ENCODE data around the gene ARFGAP1.
A peak's percentile ranks its signal among the peaks of the same experiment; 100 is the strongest.
"Not testable (repeated sequence)": the region's sequence is repeated elsewhere in the genome, so short reads cannot be mapped to it uniquely, and the experiment has no call there.

ARFGAP1 gene

GRCh38 chr20:63290136-63290676 lies 17.6 kb downstream of the ARFGAP1 start:
- no peak for DNase-seq (ENCODE audit: low read depth in 2 of 2)

- DNase-seq (ENCODE audit: low read depth in 2 of 2) = peak in 1 of 2 donors; percentile 41
Observed at GRCh38 chr20:63290677-63291472, 18.3 kb downstream of the ARFGAP1 start.

- no peak for DNase-seq (ENCODE audit: low read depth in 2 of 2)
Observed at GRCh38 chr20:63291811-63292210, 19.2 kb downstream of the ARFGAP1 start.

- no peak for DNase-seq (ENCODE audit: low read depth in 2 of 2)
Observed at GRCh38 chr20:63292292-63292701, 19.7 kb downstream of the ARFGAP1 start.

- no peak for DNase-seq (ENCODE audit: low read depth in 2 of 2)
Observed at GRCh38 chr20:63292904-63293303, 20.3 kb downstream of the ARFGAP1 start, which contains the start of gene COL20A1. TSS of gene COL20A1 (plus strand) at chr20:63293186. CDS start at chr20:63295108, 1,922 bp downstream.

GRCh38 chr20:63293456-63293855 lies 20.8 kb downstream of the ARFGAP1 start:
- DNase-seq (ENCODE audit: low read depth in 2 of 2) = no peak

- no peak for DNase-seq (ENCODE audit: low read depth in 2 of 2)
Observed at GRCh38 chr20:63293871-63294535, 21.4 kb downstream of the ARFGAP1 start.

- DNase-seq (ENCODE audit: low read depth in 2 of 2) = no peak
Observed at GRCh38 chr20:63294536-63294900, 21.9 kb downstream of the ARFGAP1 start.

- DNase-seq (ENCODE audit: low read depth in 2 of 2) = no peak
Observed at GRCh38 chr20:63295018-63295417, 22.4 kb downstream of the ARFGAP1 start.

GRCh38 chr20:63295422-63295821 lies 22.8 kb downstream of the ARFGAP1 start:
- DNase-seq (ENCODE audit: low read depth in 2 of 2) = no peak

GRCh38 chr20:63295846-63296245 lies 23.2 kb downstream of the ARFGAP1 start:
- no peak for DNase-seq (ENCODE audit: low read depth in 2 of 2)

GRCh38 chr20:63296531-63297299 lies 24.1 kb downstream of the ARFGAP1 start:
- DNase-seq (ENCODE audit: low read depth in 2 of 2) = no peak

GRCh38 chr20:63297371-63297781 lies 24.8 kb downstream of the ARFGAP1 start:
- no peak for DNase-seq (ENCODE audit: low read depth in 2 of 2)

- DNase-seq (ENCODE audit: low read depth in 2 of 2) = no peak
Observed at GRCh38 chr20:63297796-63298572, 25.4 kb downstream of the ARFGAP1 start.

GRCh38 chr20:63298731-63299312 lies 26.2 kb downstream of the ARFGAP1 start:
- no peak for DNase-seq (ENCODE audit: low read depth in 2 of 2)

- no peak for DNase-seq (ENCODE audit: low read depth in 2 of 2)
Observed at GRCh38 chr20:63301671-63302070, 29.1 kb downstream of the ARFGAP1 start.

- no peak for DNase-seq (ENCODE audit: low read depth in 2 of 2)
Observed at GRCh38 chr20:63303095-63303666, 30.6 kb downstream of the ARFGAP1 start.

- no peak for DNase-seq (ENCODE audit: low read depth in 2 of 2)
Observed at GRCh38 chr20:63305393-63305792, 32.8 kb downstream of the ARFGAP1 start.

- not testable (repeated sequence) for DNase-seq (ENCODE audit: low read depth in 2 of 2)
Observed at GRCh38 chr20:63305933-63306672, 33.5 kb downstream of the ARFGAP1 start.

All from stimulated activated CD8-positive, alpha-beta memory T cell treated with anti-CD3 and anti-CD28 coated beads, Interleukin-7, amount 100 ng/mL, for 4 hours (primary cell).